HG02798 (cell line): Measurements from ENCODE around the gene CIRBP.
"Not testable (repeated sequence)": the region's sequence is repeated elsewhere in the genome, so short reads cannot be mapped to it uniquely, and the experiment has no call there.

Experiments
- ATAC-seq: cut with Tn5 transposase; IDR thresholded peaks from one replicate; pipeline ENCODE4 v1.9.1; 2021; ENCODE audit warnings: mild to moderate bottlenecking; ENCODE audit not compliant: unreplicated experiment, poor library complexity

Gene CIRBP

GRCh38 chr19:1241417-1242095, 27.6 kb upstream of the CIRBP start, which contains the start of gene ATP5F1D:
ATP5F1D (plus strand) TSS chr19:1241751; CDS start chr19:1241851, 100 bp downstream.
- peak; percentile 63 for ATAC-seq

DNA sequence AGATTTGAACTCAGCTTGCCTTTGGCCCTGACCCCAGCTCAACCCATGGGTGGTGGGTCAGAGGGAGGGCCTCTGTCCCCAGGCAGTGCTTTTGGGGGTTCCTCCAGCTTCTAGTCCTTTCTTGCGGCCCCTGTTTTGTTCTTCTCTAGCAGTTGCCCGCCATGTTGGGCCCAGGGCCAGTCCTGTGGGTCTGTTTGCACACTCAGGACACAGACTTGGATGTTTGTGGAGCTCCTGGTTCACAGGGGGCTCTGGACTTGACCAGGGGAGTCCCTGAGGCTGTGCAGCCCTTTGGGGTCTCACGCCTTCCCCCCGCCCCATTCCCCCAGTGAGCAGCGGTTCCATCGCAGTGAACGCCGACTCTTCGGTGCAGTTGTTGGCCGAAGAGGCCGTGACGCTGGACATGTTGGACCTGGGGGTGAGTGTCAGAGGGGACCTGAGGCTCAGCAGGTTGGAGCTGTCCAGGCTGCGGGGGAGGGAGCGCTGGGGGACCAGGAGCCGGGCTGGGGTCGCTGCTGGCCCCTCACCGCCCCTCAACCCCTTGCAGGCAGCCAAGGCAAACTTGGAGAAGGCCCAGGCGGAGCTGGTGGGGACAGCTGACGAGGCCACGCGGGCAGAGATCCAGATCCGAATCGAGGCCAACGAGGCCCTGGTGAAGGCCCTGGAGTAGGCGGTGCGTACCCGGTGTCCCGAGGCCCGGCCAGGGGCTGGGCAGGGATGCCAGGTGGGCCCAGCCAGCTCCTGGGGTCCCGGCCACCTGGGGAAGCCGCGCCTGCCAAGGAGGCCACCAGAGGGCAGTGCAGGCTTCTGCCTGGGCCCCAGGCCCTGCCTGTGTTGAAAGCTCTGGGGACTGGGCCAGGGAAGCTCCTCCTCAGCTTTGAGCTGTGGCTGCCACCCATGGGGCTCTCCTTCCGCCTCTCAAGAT, 25.1 kb upstream of the CIRBP start:
- ATAC-seq: no peak

DNA sequence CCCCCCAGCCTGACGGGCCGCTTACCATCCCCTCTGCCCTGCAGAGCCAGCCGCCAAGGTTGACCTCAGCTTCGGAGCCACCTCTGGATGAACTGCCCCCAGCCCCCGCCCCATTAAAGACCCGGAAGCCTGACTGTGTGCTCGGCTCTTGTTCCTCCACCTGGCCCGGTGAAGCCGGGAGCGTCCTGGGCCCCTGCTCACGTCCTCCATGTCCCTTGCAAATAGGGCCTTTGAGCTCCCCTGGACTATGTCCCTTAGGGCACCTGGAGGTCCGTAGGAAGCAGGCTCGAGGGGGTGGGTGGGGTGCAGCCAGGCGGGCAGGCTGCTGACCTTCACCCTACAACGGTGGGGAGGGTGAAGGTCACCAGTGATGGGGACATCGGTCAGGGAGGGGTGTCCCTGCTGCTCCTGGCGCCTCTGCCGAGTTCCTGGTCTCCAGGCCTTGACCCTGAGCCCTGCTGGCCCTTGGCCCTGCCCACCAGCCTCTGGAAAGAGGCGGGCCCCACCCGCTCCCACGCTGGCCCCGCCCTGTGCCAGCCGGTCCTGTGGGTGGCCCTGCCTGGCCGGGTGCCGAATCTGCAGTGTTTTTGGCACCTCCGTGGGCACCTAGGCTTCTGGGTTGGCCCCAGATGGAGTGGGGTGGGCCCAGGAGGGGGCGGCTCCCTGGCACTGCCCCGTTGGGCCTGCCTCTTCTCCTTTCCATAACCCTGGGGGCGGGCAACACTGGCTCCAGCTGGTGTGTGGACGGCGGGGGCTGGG, 24.3 kb upstream of the CIRBP start:
- no peak for ATAC-seq

GRCh38 chr19:1245494-1246264, 23.5 kb upstream of the CIRBP start:
- ATAC-seq: no peak

DNA sequence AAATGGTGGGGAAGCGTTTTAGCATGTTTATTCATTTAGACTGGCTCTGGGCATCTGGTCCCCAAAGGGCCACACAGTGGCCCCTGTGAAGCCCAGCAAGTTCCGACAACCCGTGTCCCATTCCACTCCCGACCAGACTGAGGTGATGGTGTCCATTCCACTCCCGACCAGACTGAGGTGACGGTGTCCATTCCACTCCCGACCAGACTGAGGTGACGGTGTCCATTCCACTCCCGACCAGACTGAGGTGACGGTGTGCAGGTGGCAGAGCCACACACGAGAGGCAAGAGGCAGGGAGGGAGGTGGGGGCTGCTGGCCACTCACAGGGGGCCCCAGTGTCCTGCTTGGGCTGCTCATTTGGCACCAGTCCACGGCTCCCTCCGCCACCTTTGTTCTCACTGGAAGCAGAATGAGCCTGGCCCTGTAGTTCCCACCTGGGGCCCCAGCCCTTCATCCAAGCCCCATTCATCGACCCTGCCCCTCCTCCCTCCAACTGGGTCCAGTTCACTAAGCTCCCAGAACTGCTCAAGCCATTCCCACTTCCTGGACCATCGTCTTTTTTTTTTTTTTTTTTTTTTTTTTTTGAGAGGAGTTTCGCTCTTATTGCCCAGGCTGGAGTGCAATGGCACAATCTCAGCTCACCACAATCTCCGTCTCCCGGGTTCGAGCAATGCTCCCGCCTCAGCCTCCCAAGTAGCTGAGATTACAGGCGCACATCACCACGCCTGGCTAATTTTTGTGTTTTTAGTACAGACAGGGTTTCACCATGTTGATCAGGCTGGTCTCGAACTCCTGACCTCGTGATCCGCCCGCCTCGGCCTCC, 22.7 kb upstream of the CIRBP start:
- ATAC-seq: not testable (repeated sequence)

GRCh38 chr19:1247748-1248138, 21.4 kb upstream of the CIRBP start:
- ATAC-seq: no peak

DNA sequence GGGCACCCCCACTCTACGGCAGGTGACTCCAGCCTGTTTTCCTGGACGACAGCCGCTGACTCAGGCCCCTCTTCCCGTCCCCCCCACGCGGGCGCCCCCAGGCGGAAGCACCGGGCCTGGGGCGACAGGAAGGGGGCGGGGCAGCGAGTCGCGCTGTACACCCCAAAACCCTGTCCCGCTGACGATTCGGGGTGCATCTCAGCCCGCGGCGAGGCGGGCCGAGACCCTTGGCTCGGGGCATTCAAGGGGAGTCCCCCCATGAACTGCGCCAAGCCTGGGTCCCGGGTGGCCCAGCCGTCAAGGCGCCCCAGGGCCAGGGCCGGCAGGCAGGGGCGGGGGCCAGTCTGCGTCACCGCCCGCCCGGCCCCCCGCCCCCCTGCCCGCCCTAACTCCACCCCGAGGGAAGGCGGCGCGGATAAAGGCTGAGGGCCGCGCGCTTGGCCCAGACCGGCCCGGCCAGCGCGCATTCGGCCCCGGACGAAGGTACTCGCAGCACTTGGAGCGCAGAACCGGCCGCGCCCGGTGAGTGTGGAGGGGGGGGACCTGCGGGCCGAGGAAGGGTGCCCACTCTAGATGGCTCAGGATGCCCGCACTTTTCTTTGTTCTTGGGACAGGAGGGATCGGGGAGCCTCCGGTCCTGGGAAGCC, 20.9 kb upstream of the CIRBP start, which contains the start of gene MIDN:
Gene MIDN, plus strand, starts transcription at position 445 of the 647 bp plus-strand sequence. CDS start 1,714 bp downstream, outside the sequence.
- peak; percentile 14 for ATAC-seq

GRCh38 chr19:1248786-1249297, 20.3 kb upstream of the CIRBP start:
- peak; percentile 35 for ATAC-seq

DNA sequence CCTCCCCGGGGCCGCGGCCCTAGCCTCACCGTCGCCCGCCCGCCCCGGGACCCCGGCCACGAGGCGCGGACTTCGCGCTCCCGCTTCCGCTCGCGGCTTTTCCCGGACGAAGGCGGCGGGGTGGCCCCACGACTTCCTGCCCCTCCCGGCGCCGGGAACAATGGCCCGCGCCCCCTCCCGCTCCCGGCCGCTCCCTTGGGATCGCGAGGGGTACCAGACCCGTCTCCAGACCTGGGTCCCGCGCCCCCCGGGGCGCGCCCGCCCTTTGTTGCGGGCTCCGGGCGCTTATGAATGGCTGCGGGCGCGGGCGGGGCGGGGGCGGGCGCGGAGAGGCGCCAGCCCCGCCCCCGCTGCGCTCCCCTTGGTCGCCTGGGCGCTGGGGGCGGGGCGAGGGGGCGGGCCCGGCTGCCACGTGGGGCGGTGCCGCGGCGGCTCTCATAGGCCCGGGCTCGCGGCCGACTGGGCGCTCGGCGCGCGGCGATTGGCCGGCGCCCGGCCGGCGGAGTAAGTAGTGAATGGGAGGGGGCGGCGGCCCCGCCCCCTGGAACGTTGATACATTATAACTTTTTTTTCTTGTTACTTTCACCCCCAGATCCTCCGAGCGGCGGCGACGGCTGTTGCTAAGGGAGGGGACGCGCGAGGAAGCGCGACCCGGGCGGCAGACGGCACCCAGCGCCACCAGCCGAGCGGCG, 19.7 kb upstream of the CIRBP start:
- peak; percentile 60 for ATAC-seq

- no peak for ATAC-seq
Observed at GRCh38 chr19:1249990-1250436, 19.1 kb upstream of the CIRBP start.

- ATAC-seq: no peak
Observed at GRCh38 chr19:1250437-1251260, 18.5 kb upstream of the CIRBP start.

- no peak for ATAC-seq
Observed at GRCh38 chr19:1251330-1252220, 17.6 kb upstream of the CIRBP start.

GRCh38 chr19:1252221-1252820, 16.8 kb upstream of the CIRBP start:
- ATAC-seq: no peak

- no peak for ATAC-seq
Observed at GRCh38 chr19:1252821-1253513, 16.2 kb upstream of the CIRBP start.
